Chondrocyte (in vitro differentiated cells): Measurements from ENCODE around the gene TLCD1. TPM values are rescaled to one million over a fixed set of nuclear protein-coding genes. Genes with fewer than 3 reads are reported as not detected.
A peak's percentile ranks its signal among the peaks of the same experiment; 100 is the strongest.

ENCODE experiments used
- DNase-seq: peaks from one replicate; pipeline ENCODE4 v3.0.0; 2021; ENCODE audit warnings: mixed read lengths, low spot score
- H3K27ac Mint-ChIP-seq: one replicate; pipeline ENCODE4 v1.8.0; 2021; ENCODE audit warnings: mild to moderate bottlenecking, moderate library complexity, mixed read lengths; ENCODE audit not compliant: unreplicated experiment
- H3K27me3 Mint-ChIP-seq: 2 replicates; pipeline ENCODE4 v1.8.0; 2021; ENCODE audit warnings: low read depth, mixed read lengths
- H3K36me3 Mint-ChIP-seq: 2 replicates; pipeline ENCODE4 v1.8.0; 2021; ENCODE audit warnings: low read depth, mixed read lengths
- H3K4me1 Mint-ChIP-seq: 2 replicates; pipeline ENCODE4 v1.8.0; 2021; ENCODE audit warnings: low read depth, mild to moderate bottlenecking, mixed read lengths
- H3K4me3 Mint-ChIP-seq: one replicate; pipeline ENCODE4 v1.8.0; 2021; ENCODE audit warnings: mild to moderate bottlenecking, moderate library complexity, mixed read lengths; ENCODE audit not compliant: unreplicated experiment
- H3K9me3 Mint-ChIP-seq: 2 replicates; pipeline ENCODE4 v1.8.0; 2021; ENCODE audit warnings: low read depth, mixed read lengths
- total RNA-seq: library from RNA; stranded (reverse); gene quantifications from 3 replicates; pipeline ENCODE4 v1.2.1, GENCODE V29; 2021
- TF ChIP-seq, protein P1 (sequence below): fragments of 200-600 bp; sonication (generic); IDR thresholded peaks from 2 replicates; pipeline ENCODE4 v1.5.0; 2021; ENCODE audit warnings: antibody characterized with exemption, mild to moderate bottlenecking, moderate library complexity

Gene TLCD1
- total RNA-seq, 1 donor from 2014 or later, result 12.9 TPM

GRCh38 chr17:28756049-28756804, 30.2 kb upstream of the TLCD1 start:
- Mint-ChIP-seq H3K4me3 (no peak overlapping the region), H3K27ac (peak overlapping the region; percentile 59), H3K4me1 (peaks cover 13% of the 10 kb centered on the region), H3K9me3 (no peaks in the 10 kb centered on the region), H3K27me3 (no peaks in the 10 kb centered on the region), H3K36me3 (peaks cover 14% of the 10 kb centered on the region)
- TF ChIP-seq, protein P1, sequence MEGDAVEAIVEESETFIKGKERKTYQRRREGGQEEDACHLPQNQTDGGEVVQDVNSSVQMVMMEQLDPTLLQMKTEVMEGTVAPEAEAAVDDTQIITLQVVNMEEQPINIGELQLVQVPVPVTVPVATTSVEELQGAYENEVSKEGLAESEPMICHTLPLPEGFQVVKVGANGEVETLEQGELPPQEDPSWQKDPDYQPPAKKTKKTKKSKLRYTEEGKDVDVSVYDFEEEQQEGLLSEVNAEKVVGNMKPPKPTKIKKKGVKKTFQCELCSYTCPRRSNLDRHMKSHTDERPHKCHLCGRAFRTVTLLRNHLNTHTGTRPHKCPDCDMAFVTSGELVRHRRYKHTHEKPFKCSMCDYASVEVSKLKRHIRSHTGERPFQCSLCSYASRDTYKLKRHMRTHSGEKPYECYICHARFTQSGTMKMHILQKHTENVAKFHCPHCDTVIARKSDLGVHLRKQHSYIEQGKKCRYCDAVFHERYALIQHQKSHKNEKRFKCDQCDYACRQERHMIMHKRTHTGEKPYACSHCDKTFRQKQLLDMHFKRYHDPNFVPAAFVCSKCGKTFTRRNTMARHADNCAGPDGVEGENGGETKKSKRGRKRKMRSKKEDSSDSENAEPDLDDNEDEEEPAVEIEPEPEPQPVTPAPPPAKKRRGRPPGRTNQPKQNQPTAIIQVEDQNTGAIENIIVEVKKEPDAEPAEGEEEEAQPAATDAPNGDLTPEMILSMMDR, result no peak
- DNase-seq, result no peak

GRCh38 chr17:28755486-28755885, 29.5 kb upstream of the TLCD1 start:
- no peak overlapping the region for H3K4me3 Mint-ChIP-seq
- H3K27me3 Mint-ChIP-seq, result no peaks in the 10 kb centered on the region
- no peaks in the 10 kb centered on the region for H3K9me3 Mint-ChIP-seq
- TF ChIP-seq, protein P1, result no peak
- peaks cover 14% of the 10 kb centered on the region for H3K36me3 Mint-ChIP-seq
- H3K4me1 Mint-ChIP-seq, result peaks cover 6% of the 10 kb centered on the region
- no peak overlapping the region for H3K27ac Mint-ChIP-seq
- DNase-seq, result no peak

- Mint-ChIP-seq H3K36me3 (peaks cover 8% of the 10 kb centered on the region), H3K9me3 (no peaks in the 10 kb centered on the region), H3K4me3 (no peak overlapping the region), H3K27me3 (no peaks in the 10 kb centered on the region), H3K27ac (no peak overlapping the region), H3K4me1 (peaks cover 16% of the 10 kb centered on the region)
- peak; percentile 21 for DNase-seq
- TF ChIP-seq, protein P1, result no peak
Observed at GRCh38 chr17:28751600-28752366, 25.8 kb upstream of the TLCD1 start.

DNA sequence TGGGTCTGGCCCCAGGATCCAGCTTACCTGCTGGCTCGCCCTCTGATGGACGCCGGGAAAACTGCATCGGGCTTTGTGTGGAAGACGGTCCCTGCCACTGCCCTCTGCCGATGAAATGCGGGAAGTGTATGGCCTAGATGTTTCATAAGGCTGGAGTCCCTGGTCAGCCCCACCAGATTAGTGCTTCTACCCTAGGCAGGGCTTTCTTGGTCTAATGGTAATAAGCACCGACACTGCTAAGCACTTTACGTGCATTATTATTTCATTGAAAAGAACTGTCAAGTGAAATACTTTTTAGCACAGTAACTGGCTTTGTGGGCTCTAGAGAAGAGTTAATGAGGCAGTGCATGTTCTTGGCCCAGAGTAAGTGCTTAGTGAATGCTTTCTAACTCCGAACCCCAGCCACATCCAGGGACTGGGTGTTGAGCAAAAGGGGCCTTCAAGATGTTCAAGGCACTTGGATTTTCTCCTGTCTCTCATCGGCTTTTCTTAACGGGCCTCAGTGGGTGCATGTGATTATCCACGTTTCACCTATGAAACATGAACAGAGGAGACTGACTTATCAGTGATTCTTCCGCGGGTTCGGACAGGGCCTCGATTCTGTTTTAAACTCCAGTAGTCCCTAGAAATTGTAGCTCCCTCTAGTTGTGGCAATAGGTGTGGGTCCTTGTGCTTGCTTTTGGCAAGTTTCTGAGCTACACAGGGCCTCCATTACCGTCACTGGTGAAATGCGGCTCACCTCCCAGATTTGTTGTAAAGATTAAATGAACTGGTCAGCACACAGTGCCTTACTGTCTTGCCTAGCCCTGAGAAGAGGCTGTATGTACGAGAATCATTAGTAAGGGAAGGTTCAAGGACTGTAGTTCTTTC, 24.4 kb upstream of the TLCD1 start:
- peak; percentile 94 for DNase-seq
- H3K4me3 Mint-ChIP-seq, result no peak overlapping the region
- H3K36me3 Mint-ChIP-seq, result peaks cover 8% of the 10 kb centered on the region
- peak overlapping the region; percentile 41 for H3K27ac Mint-ChIP-seq
- no peaks in the 10 kb centered on the region for H3K27me3 Mint-ChIP-seq
- TF ChIP-seq, protein P1, result peak; percentile 98
- no peaks in the 10 kb centered on the region for H3K9me3 Mint-ChIP-seq
- peaks cover 26% of the 10 kb centered on the region for H3K4me1 Mint-ChIP-seq
